HepG2 (cell line): ENCODE results near the gene ADAMTSL4. TPM values are rescaled to one million over a fixed set of nuclear protein-coding genes. Genes with fewer than 3 reads are reported as not detected.

Experiments used
- ATAC-seq: fragments of 200-7000 bp; cut with Tn5 transposase; 3 replicates; pipeline ENCODE4 v1.9.1; 2020; ENCODE audit warnings: mild to moderate bottlenecking, moderate library complexity
- BruUV-seq: library from RNA; stranded (reverse); fragments of 400-500 nt; replicated peaks from 2 replicates; lab custom pipeline; 2021; lab: Mats Ljungman, UMichigan
- CTCF ChIA-PET: fragments of 300-600 bp; formaldehyde crosslinking; extraction: SDS; loops from one replicate; lab custom pipeline; 2021; ENCODE audit warnings: low total read pairs, inconsistent platforms, low intra/inter-chr PET ratio; lab: Yijun Ruan, JAX
- POLR2A ChIA-PET: fragments of 350-600 bp; sonication (Branson Sonifier 250); formaldehyde crosslinking; loops from one replicate; lab custom pipeline; 2020; ENCODE audit warnings: antibody characterized with exemption, inconsistent platforms; lab: Yijun Ruan, JAX
- DNase-seq: peaks from one replicate; pipeline ENCODE4 v3.0.0-alpha.2; 2015; ENCODE audit warnings: low spot score
- FAIRE-seq: peaks from 3 replicates; lab custom pipeline; 2011; peaks lifted over from hg19 to GRCh38; lab: Jason Lieb, UNC
- H2AFZ ChIP-seq: one replicate; pipeline ENCODE4 v1.6.1; 2011; ENCODE audit warnings: low read length, inconsistent platforms
- H3K27ac ChIP-seq: fragments of 300-600 bp; 3 replicates; pipeline ENCODE4 v1.8.0; 2011; ENCODE audit warnings: mixed run types, mild to moderate bottlenecking, mixed read lengths, low read length, inconsistent platforms; ENCODE audit not compliant: insufficient read depth; ENCODE audit errors: extremely low read length
- H3K27me3 ChIP-seq, 2 experiments: fragments of 200-600 bp in 1 of 2; 2 replicates in 1 of 2; 3 replicates in 1 of 2; pipeline versions ENCODE4 v1.6.0 to v1.8.0; 2011; ENCODE audit warnings: low read length in 2 of 2, mild to moderate bottlenecking in 2 of 2, moderate library complexity in 2 of 2, inconsistent platforms in 1 of 2; ENCODE audit not compliant: insufficient read depth in 2 of 2, control insufficient read depth in 1 of 2
- H3K36me3 ChIP-seq, 2 experiments: fragments of 200-600 bp in 1 of 2; replicated peaks in 1 of 2; 2 replicates in 1 of 2; 3 replicates in 1 of 2; pipeline versions ENCODE4 v1.5.1 to v1.8.0; 2011; ENCODE audit warnings: low read length in 2 of 2, inconsistent platforms in 1 of 2; ENCODE audit not compliant: insufficient read depth in 2 of 2, control insufficient read depth in 1 of 2
- H3K4me1 ChIP-seq: 2 replicates; pipeline ENCODE4 v1.5.1; 2012; ENCODE audit warnings: low read length, inconsistent platforms; ENCODE audit not compliant: insufficient read depth
- H3K4me2 ChIP-seq: 2 replicates; pipeline ENCODE4 v1.6.0; 2011; ENCODE audit warnings: low read depth, low read length, inconsistent platforms
- H3K4me3 ChIP-seq, 3 experiments: fragments of 200-600 bp in 1 of 3; sonication (generic), shearing (Covaris generic) in 1 of 3; replicated peaks in 1 of 3; 2 replicates each; pipeline ENCODE4 v1.5.1; 2011 to 2016; ENCODE audit warnings: low read length in 3 of 3, inconsistent platforms in 2 of 3, low read depth in 2 of 3, mild to moderate bottlenecking in 2 of 3, control low read depth in 1 of 3, mixed read lengths in 1 of 3; ENCODE audit not compliant: insufficient read depth in 1 of 3
- H3K79me2 ChIP-seq: one replicate; pipeline ENCODE4 v1.6.1; 2011; ENCODE audit warnings: low read length, inconsistent platforms; ENCODE audit not compliant: insufficient read depth
- H3K9ac ChIP-seq: 2 replicates; pipeline ENCODE4 v1.6.0; 2011; ENCODE audit warnings: mild to moderate bottlenecking, low read depth, low read length, inconsistent platforms; ENCODE audit not compliant: insufficient read depth
- H3K9me3 ChIP-seq: 2 replicates; pipeline ENCODE4 v1.5.1; 2012; ENCODE audit warnings: mild to moderate bottlenecking, low read length
- H4K20me1 ChIP-seq: 2 replicates; pipeline ENCODE4 v1.6.0; 2011; ENCODE audit warnings: inconsistent platforms, mild to moderate bottlenecking, low read length, moderate library complexity; ENCODE audit not compliant: insufficient read depth
- CSRNP1 ChIP-seq: sonication (generic); formaldehyde crosslinking; IDR thresholded peaks from 2 replicates; pipeline ENCODE4 v1.8.1; 2023; ENCODE audit warnings: mild to moderate bottlenecking, missing genetic modification reagents
- ELF3 ChIP-seq: IDR thresholded peaks from 2 replicates; pipeline ENCODE4 v1.6.1; 2016; ENCODE audit warnings: missing genetic modification reagents, missing compliant biosample characterization
- ELF4 ChIP-seq: sonication (generic); formaldehyde crosslinking; IDR thresholded peaks from 2 replicates; pipeline ENCODE4 v1.5.0; 2020; ENCODE audit warnings: missing genetic modification reagents, mild to moderate bottlenecking, moderate library complexity, borderline replicate concordance
- HNRNPUL1 ChIP-seq: fragments of 200-400 bp; formaldehyde crosslinking; IDR thresholded peaks from 2 replicates; pipeline ENCODE4 v1.6.1; 2017; ENCODE audit warnings: low read depth, mild to moderate bottlenecking, low read length, moderate library complexity
- ISL2 ChIP-seq: sonication (generic); formaldehyde crosslinking; IDR thresholded peaks from 2 replicates; pipeline ENCODE4 v1.5.0; 2020; ENCODE audit warnings: missing genetic modification reagents
- MBD4 ChIP-seq: IDR thresholded peaks from 2 replicates; pipeline ENCODE4 v1.6.1; 2012; ENCODE audit warnings: low read length, inconsistent platforms, borderline replicate concordance
- POLR2G ChIP-seq: fragments of 200-400 bp; formaldehyde crosslinking; IDR thresholded peaks from 2 replicates; pipeline ENCODE4 v1.6.1; 2018; ENCODE audit warnings: mild to moderate bottlenecking, low read depth, low read length, moderate library complexity
- RBFOX2 ChIP-seq: fragments of 200-400 bp; formaldehyde crosslinking; IDR thresholded peaks from 2 replicates; pipeline ENCODE4 v1.6.1; 2017; ENCODE audit warnings: low read depth, mild to moderate bottlenecking, low read length
- SRF ChIP-seq: IDR thresholded peaks from 2 replicates; pipeline ENCODE4 v1.6.1; 2011; ENCODE audit warnings: mild to moderate bottlenecking, low read depth, low read length, moderate library complexity
- ZNF18 ChIP-seq: sonication (generic); formaldehyde crosslinking; IDR thresholded peaks from 2 replicates; pipeline ENCODE4 v1.8.0; 2022; ENCODE audit warnings: mild to moderate bottlenecking, missing genetic modification reagents; ENCODE audit not compliant: insufficient replicate concordance
- ZNF230 ChIP-seq: sonication (generic); formaldehyde crosslinking; IDR thresholded peaks from 2 replicates; pipeline ENCODE4 v1.4.0; 2020; ENCODE audit warnings: mild to moderate bottlenecking, missing genetic modification reagents
- ZNF317 ChIP-seq: sonication (generic); formaldehyde crosslinking; IDR thresholded peaks from 2 replicates; pipeline ENCODE4 v1.5.0; 2020; ENCODE audit warnings: mild to moderate bottlenecking, missing genetic modification reagents
- ZNF337 ChIP-seq: sonication (generic); formaldehyde crosslinking; IDR thresholded peaks from 2 replicates; pipeline ENCODE4 v1.5.1; 2020; ENCODE audit warnings: missing genetic modification reagents, low read depth, mild to moderate bottlenecking, borderline replicate concordance
- WGBS: methylation state at CpG from one replicate; pipeline ENCODE4 v1.1.6; 2017; ENCODE audit warnings: low lambda C conversion rate; 5-methylcytosine and 5-hydroxymethylcytosine counted together
- in situ Hi-C: cut with HindIII; loops from 2 replicates; pipeline ENCODE4 v1.10.0; 2017; ENCODE audit warnings: low pct_unique_long_range_greater_than_20kb; ENCODE audit not compliant: extremely low pct_ligation_motif_present
- intact Hi-C: fragments of 100-400 bp; cut with micrococcal nuclease; formaldehyde crosslinking; loops from one replicate; pipeline ENCODE4 v1.10.0; 2022; ENCODE audit not compliant: unreplicated experiment
- polyA plus RNA-seq, 8 experiments: library from polyadenylated mRNA; depleted of rRNA in 3 of 8; stranded (reverse) in 7 of 8; unstranded in 1 of 8; fragments of >200 nt; fragmentation: Illumina TruSeq in 4 of 8; extraction: Trizol in 4 of 8; gene quantifications; 2 replicates each; pipeline versions ENCODE4 v1.2.1 to v1.2.3, GENCODE V29; 2011 to 2016; ENCODE audit warnings: low read depth in 4 of 8, missing spikeins in 1 of 8, mixed read lengths in 1 of 8; ENCODE audit not compliant: insufficient read depth in 1 of 8
- total RNA-seq, 5 experiments: library from RNA; depleted of rRNA; stranded (reverse); fragments of >200 nt; fragmentation: Illumina TruSeq; extraction: Trizol; gene quantifications; 2 replicates each; pipeline ENCODE4 v1.2.3, GENCODE V29; 2016; ENCODE audit warnings: low read depth in 1 of 5

Gene ADAMTSL4
- total and polyA plus RNA-seq, 2 of the 13 experiments (the other 11 are each of a cell fraction or from before 2014, with no cell fraction given): 3.9 to 16.4 TPM

- TF ChIP-seq ZNF337 (CRISPR knock-in tag) (no peak), ZNF230 (CRISPR knock-in tag) (no peak), SRF (no peak), ELF4 (CRISPR knock-in tag) (0 out of 2 replicates have a peak, but pooled peaks have one; percentile 37), ZNF317 (CRISPR knock-in tag) (peak; percentile 53; the same call in 1 of the 2 replicates), ZNF18 (no peak), POLR2G (peak; percentile 65)
Observed at GRCh38 chr1:150576794-150577556, 27.8 kb downstream of the ADAMTSL4 start (continued).

GRCh38 chr1:150577557-150578271, 28.5 kb downstream of the ADAMTSL4 start:
- H3K4me3 ChIP-seq: peak overlapping the region; percentile 93 to 96 (median 94)
- H4K20me1 ChIP-seq: peaks cover 60% of the 10 kb centered on the region
- under 1% methylated on average over 11 of the region's 11 CpGs for WGBS
- H3K27ac ChIP-seq: peak overlapping the region; percentile 92
- H3K79me2 ChIP-seq: peaks cover 72% of the 10 kb centered on the region
- no peak for DNase-seq
- H3K4me2 ChIP-seq: peak overlapping the region; percentile 81
- POLR2A ChIA-PET: interaction anchor here (1.0 to 11.9 kb wide), 17 partner anchors 12 to 393 kb away, joined by 3 to 469 read pairs (median 6); partner anchors contain the start of genes ENSA, FALEC and GOLPH3L
- BruUV-seq: no TSS peak
- peak; percentile 30 for FAIRE-seq
- H2AFZ ChIP-seq: no peak overlapping the region
- H3K27me3 ChIP-seq: no peaks in the 10 kb centered on the region; a peak in 1 of 5 replicates
- no peak for ATAC-seq
- CTCF ChIA-PET: interaction anchor here (2.0 kb wide), 1 partner anchor 16 kb away, joined by 4 read pairs; no protein-coding TSS in a partner anchor
- H3K4me1 ChIP-seq: peaks cover 50% of the 10 kb centered on the region
- no peaks in the 10 kb centered on the region for H3K9me3 ChIP-seq
- peaks cover 0 to 49% of the 10 kb centered on the region in 2 experiments; a peak in 4 of 5 replicates for H3K36me3 ChIP-seq
- peak overlapping the region; percentile 94 for H3K9ac ChIP-seq
- in situ Hi-C loops (no loop called here), intact Hi-C loops (loop anchor here (1.0 to 5.0 kb wide), 4 partner anchors 9 to 43 kb away; no protein-coding TSS in a partner anchor)
- TF ChIP-seq RBFOX2 (peak; percentile 19; the same call in 1 of the 2 replicates), CSRNP1 (CRISPR knock-in tag) (no peak), HNRNPUL1 (no peak), ISL2 (no peak), ELF3 (CRISPR knock-in tag) (no peak), MBD4 (0 out of 2 replicates have a peak, but pooled peaks have one; percentile 37)
